ENCODE results near the gene SCLY.
"Not testable (repeated sequence)": the region's sequence is repeated elsewhere in the genome, so short reads cannot be mapped to it uniquely, and the experiment has no call there.

Gene SCLY

GRCh38 chr2:238108423-238109183 lies 47.8 kb downstream of the SCLY start:
- Histone ChIP-seq H3K4me3 (ENCODE audit: low read length in 2 of 2) (no peak overlapping the region), H3K27me3 (ENCODE audit: control insufficient read depth in 2 of 2, insufficient read depth in 2 of 2, low read length in 2 of 2) (no peaks in the 10 kb centered on the region), H3K9ac (ENCODE audit: low read depth in 1 of 2, low read length in 2 of 2) (no peak overlapping the region), H3K36me3 (ENCODE audit: control insufficient read depth in 2 of 2, insufficient read depth in 2 of 2, low read length in 2 of 2) (no peaks in the 10 kb centered on the region), H3K4me1 (ENCODE audit: control insufficient read depth in 2 of 2, insufficient read depth in 2 of 2, low read length in 2 of 2) (peaks cover 10 to 12% of the 10 kb centered on the region in 2 donors), H3K27ac (ENCODE audit: low read depth in 2 of 2, low read length in 2 of 2) (no peak overlapping the region), H3K9me3 (ENCODE audit: control insufficient read depth in 2 of 2, low read length in 2 of 2) (no peaks in the 10 kb centered on the region)

DNA sequence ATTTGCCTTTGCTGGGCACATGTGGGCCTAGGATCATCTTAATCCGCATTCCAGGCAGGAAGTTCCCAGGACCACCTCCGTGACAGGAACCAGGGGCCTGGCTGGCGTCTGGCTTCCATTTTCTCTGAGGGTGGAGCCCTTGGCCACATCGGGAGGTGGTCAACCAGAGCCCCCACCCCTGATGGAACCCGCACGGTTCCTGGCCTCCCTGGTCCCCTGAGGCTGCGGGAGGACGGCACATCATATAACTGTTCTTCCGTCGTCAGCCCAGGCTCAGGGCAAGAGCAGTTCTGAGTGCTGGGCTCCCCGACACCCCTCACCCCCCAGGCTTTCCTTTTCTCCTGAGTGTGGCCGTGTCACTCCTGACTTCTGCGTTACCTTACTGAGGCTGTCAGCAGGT lies 52.8 kb downstream of the SCLY start:
- no peaks in the 10 kb centered on the region for H3K4me1 ChIP-seq (ENCODE audit: control insufficient read depth in 2 of 2, insufficient read depth in 2 of 2, low read length in 2 of 2)
- H3K9me3 ChIP-seq (ENCODE audit: control insufficient read depth in 2 of 2, low read length in 2 of 2) = no peaks in the 10 kb centered on the region
- peaks cover 0 to 9% of the 10 kb centered on the region in 2 donors for H3K27me3 ChIP-seq (ENCODE audit: control insufficient read depth in 2 of 2, insufficient read depth in 2 of 2, low read length in 2 of 2)
- no peak overlapping the region for H3K4me3 ChIP-seq (ENCODE audit: low read length in 2 of 2)
- no peak overlapping the region for H3K9ac ChIP-seq (ENCODE audit: low read depth in 1 of 2, low read length in 2 of 2)
- H3K36me3 ChIP-seq (ENCODE audit: control insufficient read depth in 2 of 2, insufficient read depth in 2 of 2, low read length in 2 of 2) = no peaks in the 10 kb centered on the region
- H3K27ac ChIP-seq (ENCODE audit: low read depth in 2 of 2, low read length in 2 of 2) = no peak overlapping the region

DNA sequence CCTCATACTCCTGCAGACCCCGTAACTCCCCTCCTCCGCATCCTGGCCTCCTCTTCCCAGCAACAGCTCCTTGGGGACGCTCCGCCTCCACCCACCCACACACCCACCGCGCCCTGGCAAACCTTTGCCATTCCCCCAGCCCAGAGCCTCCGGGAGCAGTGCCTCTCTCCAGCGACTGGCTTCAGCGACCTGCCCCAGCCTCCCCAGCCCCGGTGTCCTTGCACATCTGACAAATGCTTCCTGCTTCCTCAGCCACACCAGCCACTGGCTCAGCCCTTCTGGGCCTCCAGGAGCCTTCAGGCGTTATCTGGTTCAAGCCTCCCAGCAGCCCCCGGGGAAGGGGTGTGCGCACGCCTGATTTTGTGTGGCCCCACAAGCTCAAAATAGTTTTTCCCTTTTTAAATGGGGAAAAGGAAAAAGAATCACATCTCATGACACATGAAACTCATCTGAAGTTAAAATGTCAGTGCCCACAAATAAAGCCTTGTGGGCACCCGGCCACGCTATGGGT lies 53.6 kb downstream of the SCLY start:
- Histone ChIP-seq H3K4me3 (ENCODE audit: low read length in 2 of 2) (no peak overlapping the region), H3K27ac (ENCODE audit: low read depth in 2 of 2, low read length in 2 of 2) (no peak overlapping the region), H3K4me1 (ENCODE audit: control insufficient read depth in 2 of 2, insufficient read depth in 2 of 2, low read length in 2 of 2) (no peaks in the 10 kb centered on the region), H3K27me3 (ENCODE audit: control insufficient read depth in 2 of 2, insufficient read depth in 2 of 2, low read length in 2 of 2) (peaks cover 0 to 9% of the 10 kb centered on the region in 2 donors), H3K36me3 (ENCODE audit: control insufficient read depth in 2 of 2, insufficient read depth in 2 of 2, low read length in 2 of 2) (no peaks in the 10 kb centered on the region), H3K9me3 (ENCODE audit: control insufficient read depth in 2 of 2, low read length in 2 of 2) (no peaks in the 10 kb centered on the region), H3K9ac (ENCODE audit: low read depth in 1 of 2, low read length in 2 of 2) (no peak overlapping the region)

GRCh38 chr2:238114851-238115660 lies 54.3 kb downstream of the SCLY start:
- Histone ChIP-seq H3K4me3 (ENCODE audit: low read length in 2 of 2) (no peak overlapping the region), H3K9ac (ENCODE audit: low read depth in 1 of 2, low read length in 2 of 2) (no peak overlapping the region), H3K9me3 (ENCODE audit: control insufficient read depth in 2 of 2, low read length in 2 of 2) (no peaks in the 10 kb centered on the region), H3K4me1 (ENCODE audit: control insufficient read depth in 2 of 2, insufficient read depth in 2 of 2, low read length in 2 of 2) (no peaks in the 10 kb centered on the region), H3K27me3 (ENCODE audit: control insufficient read depth in 2 of 2, insufficient read depth in 2 of 2, low read length in 2 of 2) (peaks cover 0 to 9% of the 10 kb centered on the region in 2 donors), H3K36me3 (ENCODE audit: control insufficient read depth in 2 of 2, insufficient read depth in 2 of 2, low read length in 2 of 2) (no peaks in the 10 kb centered on the region), H3K27ac (ENCODE audit: low read depth in 2 of 2, low read length in 2 of 2) (no peak overlapping the region)

GRCh38 chr2:238115709-238116108 lies 54.9 kb downstream of the SCLY start:
- H3K9me3 ChIP-seq (ENCODE audit: control insufficient read depth in 2 of 2, low read length in 2 of 2); H3K27me3 ChIP-seq (ENCODE audit: control insufficient read depth in 2 of 2, insufficient read depth in 2 of 2, low read length in 2 of 2); H3K36me3 ChIP-seq (ENCODE audit: control insufficient read depth in 2 of 2, insufficient read depth in 2 of 2, low read length in 2 of 2); H3K4me3 ChIP-seq (ENCODE audit: low read length in 2 of 2); H3K27ac ChIP-seq (ENCODE audit: low read depth in 2 of 2, low read length in 2 of 2); H3K4me1 ChIP-seq (ENCODE audit: control insufficient read depth in 2 of 2, insufficient read depth in 2 of 2, low read length in 2 of 2); H3K9ac ChIP-seq (ENCODE audit: low read depth in 1 of 2, low read length in 2 of 2): not testable (repeated sequence)

DNA sequence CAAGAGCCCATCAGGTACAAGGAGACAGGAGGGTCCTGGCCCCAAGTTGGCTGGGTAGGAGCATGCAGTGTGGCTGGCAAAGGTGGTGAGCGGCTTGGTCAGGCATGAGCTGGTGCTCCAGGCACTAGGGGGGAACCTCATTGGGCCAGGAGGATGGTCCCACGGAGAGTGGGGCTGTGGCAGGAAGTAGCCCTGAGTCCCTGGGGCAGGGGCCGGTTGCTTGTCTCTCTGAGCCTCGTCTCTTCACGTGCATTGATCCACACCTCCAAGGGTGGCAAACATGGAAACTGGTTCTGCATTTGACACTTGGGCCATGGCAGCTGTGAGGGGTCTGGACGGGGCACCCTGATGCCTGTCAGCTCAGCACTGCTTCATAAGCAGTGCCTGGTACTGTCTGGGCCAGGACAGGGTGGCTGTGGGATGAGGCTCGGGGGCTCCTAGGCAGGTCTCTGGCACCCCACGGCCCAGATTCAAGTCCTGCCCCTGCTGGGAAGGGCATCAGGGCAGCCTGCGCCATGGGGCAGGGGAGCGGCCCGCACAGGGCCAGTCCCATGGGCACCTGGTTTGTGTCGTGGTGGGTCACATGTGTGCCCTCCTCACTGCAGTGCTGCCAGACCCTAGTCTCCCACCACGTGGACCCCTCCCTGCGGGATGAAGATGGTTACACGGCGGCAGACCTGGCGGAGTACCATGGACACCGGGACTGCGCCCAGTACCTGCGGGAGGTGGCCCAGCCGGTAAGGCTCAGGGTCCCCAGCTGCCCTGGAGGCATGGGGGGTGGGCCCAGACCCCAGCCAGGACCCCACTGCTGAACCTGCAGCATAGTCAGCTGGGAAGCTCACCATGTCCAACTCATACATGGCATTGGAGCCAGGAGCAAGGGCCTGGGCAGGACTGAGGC lies 55.7 kb downstream of the SCLY start:
- H3K36me3 ChIP-seq (ENCODE audit: control insufficient read depth in 2 of 2, insufficient read depth in 2 of 2, low read length in 2 of 2) = no peaks in the 10 kb centered on the region
- H3K9me3 ChIP-seq (ENCODE audit: control insufficient read depth in 2 of 2, low read length in 2 of 2) = no peaks in the 10 kb centered on the region
- no peak overlapping the region for H3K9ac ChIP-seq (ENCODE audit: low read depth in 1 of 2, low read length in 2 of 2)
- no peak overlapping the region for H3K27ac ChIP-seq (ENCODE audit: low read depth in 2 of 2, low read length in 2 of 2)
- H3K4me3 ChIP-seq (ENCODE audit: low read length in 2 of 2) = no peak overlapping the region
- no peaks in the 10 kb centered on the region for H3K4me1 ChIP-seq (ENCODE audit: control insufficient read depth in 2 of 2, insufficient read depth in 2 of 2, low read length in 2 of 2)
- H3K27me3 ChIP-seq (ENCODE audit: control insufficient read depth in 2 of 2, insufficient read depth in 2 of 2, low read length in 2 of 2) = peaks cover 0 to 9% of the 10 kb centered on the region in 2 donors

GRCh38 chr2:238117199-238118154 lies 56.7 kb downstream of the SCLY start:
- no peaks in the 10 kb centered on the region for H3K36me3 ChIP-seq (ENCODE audit: control insufficient read depth in 2 of 2, insufficient read depth in 2 of 2, low read length in 2 of 2)
- no peaks in the 10 kb centered on the region for H3K9me3 ChIP-seq (ENCODE audit: control insufficient read depth in 2 of 2, low read length in 2 of 2)
- peaks cover 0 to 9% of the 10 kb centered on the region in 2 donors for H3K27me3 ChIP-seq (ENCODE audit: control insufficient read depth in 2 of 2, insufficient read depth in 2 of 2, low read length in 2 of 2)
- H3K4me1 ChIP-seq (ENCODE audit: control insufficient read depth in 2 of 2, insufficient read depth in 2 of 2, low read length in 2 of 2) = no peaks in the 10 kb centered on the region
- no peak overlapping the region for H3K27ac ChIP-seq (ENCODE audit: low read depth in 2 of 2, low read length in 2 of 2)
- no peak overlapping the region for H3K9ac ChIP-seq (ENCODE audit: low read depth in 1 of 2, low read length in 2 of 2)
- H3K4me3 ChIP-seq (ENCODE audit: low read length in 2 of 2) = no peak overlapping the region

GRCh38 chr2:238119756-238120462 lies 59.1 kb downstream of the SCLY start:
- no peaks in the 10 kb centered on the region for H3K4me1 ChIP-seq (ENCODE audit: control insufficient read depth in 2 of 2, insufficient read depth in 2 of 2, low read length in 2 of 2)
- no peak overlapping the region for H3K9ac ChIP-seq (ENCODE audit: low read depth in 1 of 2, low read length in 2 of 2)
- no peak overlapping the region for H3K27ac ChIP-seq (ENCODE audit: low read depth in 2 of 2, low read length in 2 of 2)
- no peaks in the 10 kb centered on the region for H3K36me3 ChIP-seq (ENCODE audit: control insufficient read depth in 2 of 2, insufficient read depth in 2 of 2, low read length in 2 of 2)
- no peaks in the 10 kb centered on the region for H3K9me3 ChIP-seq (ENCODE audit: control insufficient read depth in 2 of 2, low read length in 2 of 2)
- no peak overlapping the region for H3K4me3 ChIP-seq (ENCODE audit: low read length in 2 of 2)
- peaks cover 0 to 9% of the 10 kb centered on the region in 2 donors for H3K27me3 ChIP-seq (ENCODE audit: control insufficient read depth in 2 of 2, insufficient read depth in 2 of 2, low read length in 2 of 2)
